ENCODE results near the gene C10orf90.

The C10orf90 gene

GRCh38 chr10:126455036-126455765 lies 215.3 kb downstream of the C10orf90 start:
- Histone ChIP-seq H2AFZ (ENCODE audit: low read length) (no peak overlapping the region), H3K4me1 (ENCODE audit: insufficient read depth, low read length, poor library complexity, severe bottlenecking) (no peaks in the 10 kb centered on the region), H3K9me3 (ENCODE audit: insufficient read depth, low read depth, low read length) (peaks cover 4% of the 10 kb centered on the region; the same call in 1 of the 2 replicates), H3K79me2 (ENCODE audit: insufficient read depth, low read length) (no peaks in the 10 kb centered on the region), H4K20me1 (ENCODE audit: insufficient read depth, low read length, poor library complexity, severe bottlenecking) (no peaks in the 10 kb centered on the region), H3K9me2 (replicated peaks; ENCODE audit: low read depth, low read length) (no peaks in the 10 kb centered on the region), H3K4me2 (ENCODE audit: low read depth, low read length, poor library complexity, severe bottlenecking) (no peak overlapping the region), H3F3A (ENCODE audit: low read depth) (no peaks in the 10 kb centered on the region), H3K27me3 (ENCODE audit: insufficient read depth, low read length, poor library complexity, severe bottlenecking) (no peaks in the 10 kb centered on the region), H3K9ac (ENCODE audit: low read depth, low read length, poor library complexity, severe bottlenecking) (no peak overlapping the region), H3K36me3 (ENCODE audit: insufficient read depth, low read length) (no peaks in the 10 kb centered on the region), H3K4me3 (ENCODE audit: low read length, poor library complexity, severe bottlenecking) (no peak overlapping the region)
- TF ChIP-seq CTCF (conservative IDR thresholded peaks at IDR 0.05; ENCODE audit: low read length) (no peak), EZH2phosphoT487 (IDR thresholded peaks at IDR 0.05; ENCODE audit: borderline replicate concordance) (no peak)

GRCh38 chr10:126454045-126454751 lies 216.3 kb downstream of the C10orf90 start:
- H3K9me2 ChIP-seq (replicated peaks; ENCODE audit: low read depth, low read length) = no peaks in the 10 kb centered on the region
- H3K36me3 ChIP-seq (ENCODE audit: insufficient read depth, low read length) = no peaks in the 10 kb centered on the region
- no peak for TF ChIP-seq EZH2phosphoT487 (IDR thresholded peaks at IDR 0.05; ENCODE audit: borderline replicate concordance)
- no peaks in the 10 kb centered on the region for H3F3A ChIP-seq (ENCODE audit: low read depth)
- no peaks in the 10 kb centered on the region for H4K20me1 ChIP-seq (ENCODE audit: insufficient read depth, low read length, poor library complexity, severe bottlenecking)
- H3K27me3 ChIP-seq (ENCODE audit: insufficient read depth, low read length, poor library complexity, severe bottlenecking) = no peaks in the 10 kb centered on the region
- no peak overlapping the region for H3K4me3 ChIP-seq (ENCODE audit: low read length, poor library complexity, severe bottlenecking)
- no peaks in the 10 kb centered on the region for H3K4me1 ChIP-seq (ENCODE audit: insufficient read depth, low read length, poor library complexity, severe bottlenecking)
- H2AFZ ChIP-seq (ENCODE audit: low read length) = no peak overlapping the region
- H3K9me3 ChIP-seq (ENCODE audit: insufficient read depth, low read depth, low read length) = peaks cover 4% of the 10 kb centered on the region; the same call in 1 of the 2 replicates
- H3K79me2 ChIP-seq (ENCODE audit: insufficient read depth, low read length) = no peaks in the 10 kb centered on the region
- H3K9ac ChIP-seq (ENCODE audit: low read depth, low read length, poor library complexity, severe bottlenecking) = no peak overlapping the region
- no peak overlapping the region for H3K4me2 ChIP-seq (ENCODE audit: low read depth, low read length, poor library complexity, severe bottlenecking)

- H3K4me1 ChIP-seq (ENCODE audit: insufficient read depth, low read length, poor library complexity, severe bottlenecking) = no peaks in the 10 kb centered on the region
- no peaks in the 10 kb centered on the region for H3K36me3 ChIP-seq (ENCODE audit: insufficient read depth, low read length)
- no peak overlapping the region for H3K4me2 ChIP-seq (ENCODE audit: low read depth, low read length, poor library complexity, severe bottlenecking)
- no peaks in the 10 kb centered on the region for H3K9me2 ChIP-seq (replicated peaks; ENCODE audit: low read depth, low read length)
- no peak for TF ChIP-seq CTCF (conservative IDR thresholded peaks at IDR 0.05; ENCODE audit: low read length)
- H3K9ac ChIP-seq (ENCODE audit: low read depth, low read length, poor library complexity, severe bottlenecking) = no peak overlapping the region
- H3F3A ChIP-seq (ENCODE audit: low read depth) = no peaks in the 10 kb centered on the region
- no peak overlapping the region for H3K4me3 ChIP-seq (ENCODE audit: low read length, poor library complexity, severe bottlenecking)
- H3K9me3 ChIP-seq (ENCODE audit: insufficient read depth, low read depth, low read length) = peaks cover 4% of the 10 kb centered on the region; the same call in 1 of the 2 replicates
- H3K79me2 ChIP-seq (ENCODE audit: insufficient read depth, low read length) = no peaks in the 10 kb centered on the region
- no peak overlapping the region for H2AFZ ChIP-seq (ENCODE audit: low read length)
- no peaks in the 10 kb centered on the region for H3K27me3 ChIP-seq (ENCODE audit: insufficient read depth, low read length, poor library complexity, severe bottlenecking)
- H4K20me1 ChIP-seq (ENCODE audit: insufficient read depth, low read length, poor library complexity, severe bottlenecking) = no peaks in the 10 kb centered on the region
Measured at GRCh38 chr10:126452245-126452644, 218.2 kb downstream of the C10orf90 start.
